HepG2 (cell line): ENCODE measurements around the gene OPTN. TPM values are rescaled to one million over a fixed set of nuclear protein-coding genes. Genes with fewer than 3 reads are reported as not detected.

Experiments
- FOXP1 ChIP-seq, 2 experiments: fragments of 450-650 bp in 1 of 2; IDR thresholded peaks; 2 replicates each; pipeline ENCODE4 v1.6.1; 2017 to 2018; ENCODE audit warnings: antibody characterized with exemption in 1 of 2
- IRF1 ChIP-seq: sonication (generic); formaldehyde crosslinking; IDR thresholded peaks from 2 replicates; pipeline ENCODE4 v1.4.0; 2020; ENCODE audit warnings: low read depth, mild to moderate bottlenecking, missing genetic modification reagents
- KIAA2018 ChIP-seq: sonication (generic); formaldehyde crosslinking; IDR thresholded peaks from 2 replicates; pipeline ENCODE4 v1.5.0; 2020; ENCODE audit warnings: mild to moderate bottlenecking, missing genetic modification reagents, borderline replicate concordance
- POLR2AphosphoS5 ChIP-seq: IDR thresholded peaks from 2 replicates; pipeline ENCODE4 v1.6.1; 2012; ENCODE audit warnings: low read depth, low read length
- TFE3 ChIP-seq: IDR thresholded peaks from 2 replicates; pipeline ENCODE4 v1.6.1; 2016
- ZBTB1 ChIP-seq: sonication (generic); formaldehyde crosslinking; IDR thresholded peaks from 2 replicates; pipeline ENCODE4 v1.4.0; 2020; ENCODE audit warnings: missing genetic modification reagents, borderline replicate concordance
- ZNF747 ChIP-seq: sonication (generic); formaldehyde crosslinking; IDR thresholded peaks from 2 replicates; pipeline ENCODE4 v1.8.1; 2023; ENCODE audit warnings: missing genetic modification reagents, mild to moderate bottlenecking, borderline replicate concordance
- polyA plus RNA-seq, 8 experiments: library from polyadenylated mRNA; depleted of rRNA in 3 of 8; stranded (reverse) in 7 of 8; unstranded in 1 of 8; fragments of >200 nt; fragmentation: Illumina TruSeq in 4 of 8; extraction: Trizol in 4 of 8; gene quantifications; 2 replicates each; pipeline versions ENCODE4 v1.2.1 to v1.2.3, GENCODE V29; 2011 to 2016; ENCODE audit warnings: low read depth in 4 of 8, missing spikeins in 1 of 8, mixed read lengths in 1 of 8; ENCODE audit not compliant: insufficient read depth in 1 of 8
- total RNA-seq, 5 experiments: library from RNA; depleted of rRNA; stranded (reverse); fragments of >200 nt; fragmentation: Illumina TruSeq; extraction: Trizol; gene quantifications; 2 replicates each; pipeline ENCODE4 v1.2.3, GENCODE V29; 2016; ENCODE audit warnings: low read depth in 1 of 5
- TF ChIP-seq, protein P1 (sequence below): IDR thresholded peaks from 2 replicates; pipeline ENCODE4 v1.6.1; 2016; ENCODE audit warnings: missing compliant biosample characterization, missing genetic modification reagents, borderline replicate concordance
- TF ChIP-seq, protein P2 (sequence below): sonication (generic); formaldehyde crosslinking; IDR thresholded peaks from 2 replicates; pipeline ENCODE4 v1.9.0; 2021; ENCODE audit warnings: missing genetic modification reagents, borderline replicate concordance

Gene OPTN
- total and polyA plus RNA-seq, 2 of the 13 experiments (the other 11 are each of a cell fraction or from before 2014, with no cell fraction given): 13.4 to 46.6 TPM

GRCh38 chr10:13110908-13111307, 10.9 kb downstream of the OPTN start (continued):
- TF ChIP-seq KIAA2018 (no peak), TFE3 (CRISPR knock-in tag) (no peak), ZBTB1 (CRISPR knock-in tag) (no peak), ZNF747 (CRISPR knock-in tag) (no peak), POLR2AphosphoS5 (no peak), IRF1 (CRISPR knock-in tag) (no peak), FOXP1 (IDR thresholded peaks at IDR 0.05) (no peak), FOXP1 (CRISPR knock-in tag; IDR thresholded peaks at IDR 0.05) (no peak)
- TF ChIP-seq, protein P1, sequence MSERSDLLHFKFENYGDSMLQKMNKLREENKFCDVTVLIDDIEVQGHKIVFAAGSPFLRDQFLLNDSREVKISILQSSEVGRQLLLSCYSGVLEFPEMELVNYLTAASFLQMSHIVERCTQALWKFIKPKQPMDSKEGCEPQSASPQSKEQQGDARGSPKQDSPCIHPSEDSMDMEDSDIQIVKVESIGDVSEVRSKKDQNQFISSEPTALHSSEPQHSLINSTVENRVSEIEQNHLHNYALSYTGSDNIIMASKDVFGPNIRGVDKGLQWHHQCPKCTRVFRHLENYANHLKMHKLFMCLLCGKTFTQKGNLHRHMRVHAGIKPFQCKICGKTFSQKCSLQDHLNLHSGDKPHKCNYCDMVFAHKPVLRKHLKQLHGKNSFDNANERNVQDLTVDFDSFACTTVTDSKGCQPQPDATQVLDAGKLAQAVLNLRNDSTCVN (CRISPR knock-in tag): no peak
- TF ChIP-seq, protein P2, sequence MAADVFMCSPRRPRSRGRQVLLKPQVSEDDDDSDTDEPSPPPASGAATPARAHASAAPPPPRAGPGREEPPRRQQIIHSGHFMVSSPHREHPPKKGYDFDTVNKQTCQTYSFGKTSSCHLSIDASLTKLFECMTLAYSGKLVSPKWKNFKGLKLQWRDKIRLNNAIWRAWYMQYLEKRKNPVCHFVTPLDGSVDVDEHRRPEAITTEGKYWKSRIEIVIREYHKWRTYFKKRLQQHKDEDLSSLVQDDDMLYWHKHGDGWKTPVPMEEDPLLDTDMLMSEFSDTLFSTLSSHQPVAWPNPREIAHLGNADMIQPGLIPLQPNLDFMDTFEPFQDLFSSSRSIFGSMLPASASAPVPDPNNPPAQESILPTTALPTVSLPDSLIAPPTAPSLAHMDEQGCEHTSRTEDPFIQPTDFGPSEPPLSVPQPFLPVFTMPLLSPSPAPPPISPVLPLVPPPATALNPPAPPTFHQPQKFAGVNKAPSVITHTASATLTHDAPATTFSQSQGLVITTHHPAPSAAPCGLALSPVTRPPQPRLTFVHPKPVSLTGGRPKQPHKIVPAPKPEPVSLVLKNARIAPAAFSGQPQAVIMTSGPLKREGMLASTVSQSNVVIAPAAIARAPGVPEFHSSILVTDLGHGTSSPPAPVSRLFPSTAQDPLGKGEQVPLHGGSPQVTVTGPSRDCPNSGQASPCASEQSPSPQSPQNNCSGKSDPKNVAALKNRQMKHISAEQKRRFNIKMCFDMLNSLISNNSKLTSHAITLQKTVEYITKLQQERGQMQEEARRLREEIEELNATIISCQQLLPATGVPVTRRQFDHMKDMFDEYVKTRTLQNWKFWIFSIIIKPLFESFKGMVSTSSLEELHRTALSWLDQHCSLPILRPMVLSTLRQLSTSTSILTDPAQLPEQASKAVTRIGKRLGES (CRISPR knock-in tag): no peak
